GM23338 (cell line): Measurements from ENCODE around the gene ALOX12. TPM values are rescaled to one million over a fixed set of nuclear protein-coding genes. Genes with fewer than 3 reads are reported as not detected.
A peak's percentile ranks its signal among the peaks of the same experiment; 100 is the strongest.

ENCODE experiments used
- ATAC-seq: fragments of 200-7000 bp; cut with Tn5 transposase; 3 replicates; pipeline ENCODE4 v1.9.1; 2020
- DNase-seq: peaks from one replicate; pipeline ENCODE4 v3.0.0-alpha.2; 2015; ENCODE audit warnings: low spot score
- H2AFZ ChIP-seq: fragments of 200-600 bp; sonication (generic); 2 replicates; pipeline ENCODE4 v1.8.0; 2016; ENCODE audit warnings: antibody characterized with exemption, mild to moderate bottlenecking, moderate library complexity
- H3F3A ChIP-seq: fragments of 200-600 bp; sonication (generic); replicated peaks from 2 replicates; pipeline ENCODE4 v1.8.0; 2017; ENCODE audit warnings: antibody characterized with exemption, mixed run types, low read depth
- H3K27ac ChIP-seq: fragments of 200-600 bp; sonication (generic); 2 replicates; pipeline ENCODE4 v1.6.1; 2016; ENCODE audit warnings: low read depth
- H3K27me3 ChIP-seq: fragments of 200-600 bp; sonication (generic); 2 replicates; pipeline ENCODE4 v1.8.0; 2016; ENCODE audit warnings: mild to moderate bottlenecking, mixed run types, moderate library complexity; ENCODE audit not compliant: insufficient read depth
- H3K36me3 ChIP-seq: fragments of 200-600 bp; sonication (generic); 2 replicates; pipeline ENCODE4 v1.8.0; 2016; ENCODE audit warnings: mild to moderate bottlenecking; ENCODE audit not compliant: insufficient read depth
- H3K4me1 ChIP-seq: fragments of 200-600 bp; sonication (generic); 2 replicates; pipeline ENCODE4 v1.8.0; 2016; ENCODE audit warnings: mild to moderate bottlenecking, moderate library complexity; ENCODE audit not compliant: insufficient read depth
- H3K4me2 ChIP-seq: fragments of 200-600 bp; sonication (generic); 2 replicates; pipeline ENCODE4 v1.7.1; 2017; ENCODE audit warnings: mixed run types
- H3K4me3 ChIP-seq: fragments of 200-600 bp; sonication (generic); 2 replicates; pipeline ENCODE4 v1.6.1; 2016; ENCODE audit warnings: mixed run types
- H3K79me2 ChIP-seq: fragments of 200-600 bp; sonication (generic); replicated peaks from 2 replicates; pipeline ENCODE4 v1.8.0; 2017; ENCODE audit warnings: mild to moderate bottlenecking; ENCODE audit not compliant: insufficient read depth
- H3K9me2 ChIP-seq: fragments of 200-600 bp; sonication (generic); 2 replicates; pipeline ENCODE4 v1.8.0; 2017; ENCODE audit not compliant: insufficient read depth
- H4K20me1 ChIP-seq: fragments of 200-600 bp; sonication (generic); replicated peaks from 2 replicates; pipeline ENCODE4 v1.8.0; 2017; ENCODE audit warnings: mild to moderate bottlenecking; ENCODE audit not compliant: insufficient read depth
- H3K27ac Mint-ChIP-seq: 2 replicates; pipeline ENCODE4 v1.8.0; 2020; ENCODE audit warnings: inconsistent platforms, mild to moderate bottlenecking, moderate library complexity, mixed read lengths
- H3K27me3 Mint-ChIP-seq: 3 replicates; pipeline ENCODE4 v1.8.0; 2022; ENCODE audit warnings: low read depth, mild to moderate bottlenecking, moderate library complexity, mixed read lengths, inconsistent platforms; ENCODE audit not compliant: insufficient read depth, poor library complexity
- H3K36me3 Mint-ChIP-seq: 3 replicates; pipeline ENCODE4 v1.8.0; 2021; ENCODE audit warnings: low read depth, mild to moderate bottlenecking, inconsistent platforms, moderate library complexity, mixed read lengths
- H3K4me1 Mint-ChIP-seq: 3 replicates; pipeline ENCODE4 v1.8.0; 2020; ENCODE audit warnings: mild to moderate bottlenecking, inconsistent platforms, mixed read lengths
- H3K4me3 Mint-ChIP-seq: 3 replicates; pipeline ENCODE4 v1.8.0; 2021; ENCODE audit warnings: moderate library complexity, mild to moderate bottlenecking, inconsistent platforms, mixed read lengths
- H3K9me3 Mint-ChIP-seq: 3 replicates; pipeline ENCODE4 v1.8.0; 2020; ENCODE audit warnings: moderate library complexity, mild to moderate bottlenecking, inconsistent platforms, mixed read lengths
- CREB1 ChIP-seq: fragments of 250-450 bp; sonication (Bioruptor Pico); IDR thresholded peaks from 2 replicates; pipeline ENCODE4 v1.5.0; 2020; ENCODE audit warnings: low read depth, mild to moderate bottlenecking, moderate library complexity
- CTCF ChIP-seq, 2 experiments: fragments of 200-600 bp in 1 of 2; sonication (generic) in 1 of 2; conservative IDR thresholded peaks; 2 replicates each; pipeline versions ENCODE4 v1.5.1 to v1.6.1; 2016 to 2017; ENCODE audit warnings: antibody characterized with exemption in 2 of 2, low read depth in 2 of 2, mild to moderate bottlenecking in 2 of 2, moderate library complexity in 1 of 2
- ETS1 ChIP-seq: IDR thresholded peaks from 2 replicates; pipeline ENCODE4 v1.6.1; 2016; ENCODE audit warnings: antibody characterized with exemption
- EZH2 ChIP-seq: fragments of 200-600 bp; sonication (generic); IDR thresholded peaks from one replicate; pipeline ENCODE4 v1.8.0; 2017; ENCODE audit warnings: antibody characterized with exemption, mild to moderate bottlenecking, low read depth; ENCODE audit not compliant: unreplicated experiment
- EZH2phosphoT487 ChIP-seq: fragments of 200-600 bp; sonication (generic); IDR thresholded peaks from one replicate; pipeline ENCODE4 v1.8.1; 2018; ENCODE audit warnings: antibody characterized with exemption; ENCODE audit not compliant: unreplicated experiment
- JUNB ChIP-seq: IDR thresholded peaks from one replicate; pipeline ENCODE4 v1.6.1; 2016; ENCODE audit warnings: antibody characterized with exemption; ENCODE audit not compliant: unreplicated experiment
- NANOG ChIP-seq: IDR thresholded peaks from 2 replicates; pipeline ENCODE4 v1.6.1; 2016; ENCODE audit warnings: antibody characterized with exemption, borderline replicate concordance
- POLR2AphosphoS5 ChIP-seq: IDR thresholded peaks from 2 replicates; pipeline ENCODE4 v1.6.1; 2016; ENCODE audit warnings: antibody characterized with exemption, low read depth
- REST ChIP-seq: IDR thresholded peaks from one replicate; pipeline ENCODE4 v1.6.1; 2018; ENCODE audit warnings: antibody characterized with exemption; ENCODE audit not compliant: unreplicated experiment
- ZNF114 ChIP-seq: fragments of 250-450 bp; sonication (Bioruptor Pico); IDR thresholded peaks from 2 replicates; pipeline ENCODE4 v1.5.0; 2020; ENCODE audit warnings: mild to moderate bottlenecking, moderate library complexity
- ZNF331 ChIP-seq: fragments of 250-450 bp; sonication (Bioruptor Pico); IDR thresholded peaks from 2 replicates; pipeline ENCODE4 v1.5.0; 2020; ENCODE audit warnings: low read depth, mild to moderate bottlenecking, moderate library complexity
- ZNF462 ChIP-seq: fragments of 250-450 bp; sonication (Bioruptor Pico); IDR thresholded peaks from 2 replicates; pipeline ENCODE4 v1.5.0; 2020; ENCODE audit warnings: mild to moderate bottlenecking, moderate library complexity
- polyA plus RNA-seq: library from polyadenylated mRNA; unstranded; fragments of >200 nt; fragmentation: Nextera tagmentation; extraction: Ambion mirVana; gene quantifications from 2 replicates; pipeline ENCODE4 v1.2.1, GENCODE V29; 2016
- total RNA-seq: library from RNA; depleted of rRNA; stranded (reverse); fragments of >200 nt; shearing (Covaris generic); gene quantifications from 2 replicates; pipeline ENCODE4 v1.2.3, GENCODE V29; 2014

Gene ALOX12
- total and polyA plus RNA-seq, 2 experiments from 2014 or later = 1.2 to 1.8 TPM

GRCh38 chr17:7014995-7015958 is 19.4 kb downstream of the ALOX12 start:
- peak; percentile 23 for DNase-seq

More at GRCh38 chr17:7014995-7015958, 19.4 kb downstream of the ALOX12 start:
- Histone ChIP-seq H3K27me3 (peaks cover 10% of the 10 kb centered on the region), H3K4me3 (peak overlapping the region; percentile 100), H3F3A (peaks cover 11% of the 10 kb centered on the region; the same call in 1 of the 2 replicates), H3K36me3 (no peaks in the 10 kb centered on the region), H3K79me2 (peaks cover 23% of the 10 kb centered on the region), H3K9me2 (no peaks in the 10 kb centered on the region), H2AFZ (peak overlapping the region; percentile 88; the same call in 1 of the 2 replicates), H3K4me1 (peaks cover 34% of the 10 kb centered on the region), H3K27ac (no peak overlapping the region), H3K4me2 (peak overlapping the region; percentile 77), H4K20me1 (peaks cover 11% of the 10 kb centered on the region; the same call in 1 of the 2 replicates)
- no peaks in the 10 kb centered on the region; the same call in 2 of the 3 replicates for H3K9me3 Mint-ChIP-seq
- ATAC-seq = no peak
- peaks cover 17% of the 10 kb centered on the region for H3K36me3 Mint-ChIP-seq
- no peak for TF ChIP-seq CREB1 (CRISPR knock-in tag)
- TF ChIP-seq ZNF462 (CRISPR knock-in tag) = no peak
- no peak for TF ChIP-seq ZNF331 (CRISPR knock-in tag)
- no peak for TF ChIP-seq NANOG
- no peak for TF ChIP-seq ETS1
- no peak for TF ChIP-seq POLR2AphosphoS5
- TF ChIP-seq JUNB = no peak
- TF ChIP-seq EZH2 = no peak
- TF ChIP-seq EZH2phosphoT487 = no peak
- no peak for TF ChIP-seq REST
- no peak for TF ChIP-seq CTCF (conservative IDR thresholded peaks at IDR 0.05; ENCODE audit: low read depth in 2 of 2)
- no peak for TF ChIP-seq ZNF114 (CRISPR knock-in tag)
- H3K27ac Mint-ChIP-seq = peak overlapping the region; percentile 78
- peak overlapping the region; percentile 84 for H3K4me3 Mint-ChIP-seq
- H3K4me1 Mint-ChIP-seq = peaks cover 48% of the 10 kb centered on the region
- H3K27me3 Mint-ChIP-seq = peaks cover 24% of the 10 kb centered on the region
